ENCODE measurements around the gene ORC3.

GRCh38 chr6:87710090-87710489 is 120.2 kb downstream of the ORC3 start:
- TF ChIP-seq CTCF (IDR thresholded peaks at IDR 0.05; ENCODE audit: low read depth, low read length) (no peak), MYC (IDR thresholded peaks at IDR 0.05; ENCODE audit: low read depth, low read length) (no peak)

Data from NB4 (cell line).